Fibroblast of the conjunctiva (primary cell): ENCODE results near the gene SOS1.

ENCODE experiments used
- DNase-seq: peaks from one replicate; pipeline ENCODE4 v3.0.0-alpha.2; 2010; ENCODE audit warnings: low read depth

Gene SOS1

GRCh38 chr2:39024833-39025232 is 96.0 kb downstream of the SOS1 start:
- DNase-seq = no peak

- no peak for DNase-seq
Observed at GRCh38 chr2:39023649-39024048, 97.2 kb downstream of the SOS1 start.

- no peak for DNase-seq
Observed at GRCh38 chr2:39022642-39023235, 98.1 kb downstream of the SOS1 start.

- no peak for DNase-seq
Observed at GRCh38 chr2:39020383-39020782, 100.5 kb downstream of the SOS1 start.

GRCh38 chr2:39018638-39019037 is 102.2 kb downstream of the SOS1 start:
- DNase-seq = no peak

- no peak for DNase-seq
Observed at GRCh38 chr2:39017334-39017733, 103.5 kb downstream of the SOS1 start.

- no peak for DNase-seq
Observed at GRCh38 chr2:39015424-39015823, 105.4 kb downstream of the SOS1 start.

GRCh38 chr2:39013871-39014270 is 107.0 kb downstream of the SOS1 start:
- DNase-seq = no peak

GRCh38 chr2:39008665-39009064 is 112.2 kb downstream of the SOS1 start:
- DNase-seq = no peak

- DNase-seq = no peak
Observed at GRCh38 chr2:39007875-39008504, 112.9 kb downstream of the SOS1 start.

- no peak for DNase-seq
Observed at GRCh38 chr2:39000552-39000951, 120.3 kb downstream of the SOS1 start.

GRCh38 chr2:38997781-38998180 is 123.1 kb downstream of the SOS1 start:
- DNase-seq = peak; percentile 83

GRCh38 chr2:38991899-38992298 is 129.0 kb downstream of the SOS1 start:
- no peak for DNase-seq

- DNase-seq = no peak
Observed at GRCh38 chr2:38988716-38989115, 132.1 kb downstream of the SOS1 start.

- no peak for DNase-seq
Observed at GRCh38 chr2:38982498-38982897, 138.4 kb downstream of the SOS1 start.

GRCh38 chr2:38981670-38982357 is 139.0 kb downstream of the SOS1 start:
- DNase-seq = no peak

GRCh38 chr2:38981003-38981669 is 139.7 kb downstream of the SOS1 start:
- no peak for DNase-seq

GRCh38 chr2:38978908-38979307 is 141.9 kb downstream of the SOS1 start:
- DNase-seq = no peak

- no peak for DNase-seq
Observed at GRCh38 chr2:38978296-38978903, 142.5 kb downstream of the SOS1 start.

GRCh38 chr2:38977047-38977446 is 143.8 kb downstream of the SOS1 start:
- no peak for DNase-seq

GRCh38 chr2:38975042-38975441 is 145.8 kb downstream of the SOS1 start:
- DNase-seq = no peak

- DNase-seq = no peak
Observed at GRCh38 chr2:38973266-38973665, 147.6 kb downstream of the SOS1 start.

- no peak for DNase-seq
Observed at GRCh38 chr2:38971377-38971776, 149.5 kb downstream of the SOS1 start.
